ENCODE data around the gene CALR.
"Not testable (repeated sequence)": the region's sequence is repeated elsewhere in the genome, so short reads cannot be mapped to it uniquely, and the experiment has no call there.

CALR gene

DNA sequence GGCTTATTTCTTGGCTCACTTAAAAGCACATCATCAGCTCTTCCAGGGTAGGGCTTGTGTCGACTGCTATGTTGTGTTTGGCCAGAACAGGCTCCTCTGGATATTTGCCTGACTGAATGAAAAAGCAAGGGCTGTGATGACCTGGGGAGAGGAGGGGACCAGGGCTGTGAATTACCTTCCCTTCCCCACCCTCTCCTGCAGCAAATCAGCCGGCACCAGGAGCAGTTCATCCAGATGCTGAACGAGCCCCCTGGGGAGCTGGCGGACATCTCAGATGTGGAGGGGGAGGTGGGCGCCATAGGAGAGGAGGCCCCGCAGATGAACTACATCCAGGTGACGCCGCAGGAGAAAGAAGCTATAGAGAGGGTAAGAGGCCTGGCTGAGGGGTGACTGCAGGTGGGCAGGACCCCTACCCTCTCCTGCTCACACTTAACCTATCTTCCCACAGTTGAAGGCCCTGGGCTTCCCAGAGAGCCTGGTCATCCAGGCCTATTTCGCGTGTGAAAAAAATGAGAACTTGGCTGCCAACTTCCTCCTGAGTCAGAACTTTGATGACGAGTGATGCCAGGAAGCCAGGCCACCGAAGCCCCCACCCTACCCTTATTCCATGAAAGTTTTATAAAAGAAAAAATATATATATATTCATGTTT, 14.2 kb downstream of the CALR start:
- in situ Hi-C loops (cut with HindIII; ENCODE audit: low sequenced_read_pairs), result no loop called here

DNA sequence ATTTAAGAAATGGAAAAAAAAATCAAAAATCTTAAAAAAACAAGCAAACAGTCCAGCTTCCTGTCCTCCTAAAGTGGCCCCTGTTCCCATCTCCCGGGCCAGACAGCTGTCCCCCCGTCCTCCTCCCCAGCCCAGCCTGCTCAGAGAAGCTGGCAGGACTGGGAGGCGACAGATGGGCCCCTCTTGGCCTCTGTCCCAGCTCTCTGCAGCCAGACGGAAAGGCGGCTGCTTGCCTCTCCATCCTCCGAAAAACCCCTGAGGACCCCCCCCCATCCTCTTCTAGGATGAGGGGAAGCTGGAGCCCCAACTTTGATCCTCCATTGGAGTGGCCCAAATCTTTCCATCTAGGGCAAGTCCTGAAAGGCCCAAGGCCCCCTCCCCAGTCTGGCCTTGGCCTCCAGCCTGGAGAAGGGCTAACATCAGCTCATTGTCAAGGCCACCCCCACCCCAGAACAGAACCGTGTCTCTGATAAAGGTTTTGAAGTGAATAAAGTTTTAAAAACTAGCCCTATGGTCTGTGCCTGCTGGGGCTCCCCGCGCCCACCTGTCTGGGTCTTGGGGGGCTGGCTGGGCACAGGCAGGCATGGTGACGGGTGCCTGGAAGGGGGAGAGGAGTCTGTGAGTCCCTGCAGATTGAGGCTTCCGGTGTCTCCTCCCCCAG, 14.9 kb downstream of the CALR start:
- in situ Hi-C loops (cut with HindIII; ENCODE audit: low sequenced_read_pairs), result no loop called here

DNA sequence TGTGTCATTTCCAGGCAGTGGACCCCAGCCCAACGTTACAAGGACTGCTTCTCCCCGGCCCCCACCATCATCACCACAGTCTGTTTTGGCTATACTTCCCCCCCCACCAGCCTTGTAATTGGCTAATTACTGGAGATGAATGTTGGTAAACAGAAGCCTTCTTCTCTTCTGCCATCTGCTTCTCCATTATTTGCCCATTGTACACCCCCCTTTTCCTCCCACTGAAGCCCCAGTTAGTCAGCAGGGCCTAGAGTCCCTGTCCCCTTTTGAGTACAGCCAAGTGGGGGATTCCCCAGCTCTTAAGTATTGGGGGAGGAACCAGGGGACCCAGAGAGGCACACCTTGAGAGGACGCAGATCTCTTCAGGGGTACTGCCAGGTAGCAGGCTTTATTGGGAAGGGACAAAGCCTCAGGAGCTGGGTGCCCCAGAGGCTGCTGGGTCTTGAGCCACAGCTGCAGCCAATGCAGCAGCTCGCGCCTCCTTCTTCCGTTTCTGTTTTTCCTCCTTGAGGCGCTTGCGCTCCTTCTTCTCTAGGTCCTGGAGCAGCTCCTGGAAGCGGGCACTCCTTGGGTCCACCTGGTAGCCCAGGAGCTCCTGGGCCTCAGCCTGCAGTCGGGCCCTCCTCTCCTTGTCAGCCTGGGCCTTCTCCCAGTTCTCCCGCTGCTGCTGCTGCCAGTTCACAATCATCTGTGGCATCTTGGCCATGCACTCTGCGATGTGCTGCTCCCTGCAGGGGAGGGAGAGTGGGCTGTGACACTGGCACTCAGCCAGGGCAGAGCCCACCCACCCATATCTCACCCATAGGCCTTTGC, 15.6 kb downstream of the CALR start:
- in situ Hi-C loops (cut with HindIII; ENCODE audit: low sequenced_read_pairs), result no loop called here

DNA sequence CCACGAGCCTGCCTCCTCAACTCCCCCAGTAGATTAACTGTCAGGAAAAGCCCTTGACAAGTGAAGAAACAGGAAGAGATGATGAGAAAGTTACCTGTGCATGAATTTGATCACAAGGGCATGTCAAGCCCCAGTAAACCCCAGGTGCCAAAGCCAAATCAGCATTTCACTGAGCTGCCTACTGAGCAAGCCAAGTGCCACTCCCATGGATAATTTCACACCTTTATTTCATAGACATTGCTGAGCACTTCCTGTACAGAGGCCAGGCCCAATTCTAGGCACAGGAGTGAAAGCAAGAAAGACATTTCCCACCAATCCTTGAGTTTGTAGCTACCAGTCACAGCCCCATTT, 16.2 kb downstream of the CALR start:
- in situ Hi-C loops (cut with HindIII; ENCODE audit: low sequenced_read_pairs), result no loop called here

- in situ Hi-C loops (cut with HindIII; ENCODE audit: low sequenced_read_pairs), result not testable (repeated sequence)
Observed at GRCh38 chr19:12955575-12955974, 17.2 kb downstream of the CALR start.

GRCh38 chr19:12955996-12956395, 17.6 kb downstream of the CALR start:
- in situ Hi-C loops (cut with HindIII; ENCODE audit: low sequenced_read_pairs), result no loop called here

- in situ Hi-C loops (cut with HindIII; ENCODE audit: low sequenced_read_pairs), result no loop called here
Observed at GRCh38 chr19:12956446-12957388, 18.3 kb downstream of the CALR start, which contains the start of gene GADD45GIP1. TSS of gene GADD45GIP1 (minus strand) at chr19:12957223. CDS start at chr19:12957212, 11 bp downstream.

- in situ Hi-C loops (cut with HindIII; ENCODE audit: low sequenced_read_pairs), result not testable (repeated sequence)
Observed at GRCh38 chr19:12957389-12957952, 19.1 kb downstream of the CALR start.

GRCh38 chr19:12959481-12959880, 21.1 kb downstream of the CALR start:
- in situ Hi-C loops (cut with HindIII; ENCODE audit: low sequenced_read_pairs), result no loop called here

DNA sequence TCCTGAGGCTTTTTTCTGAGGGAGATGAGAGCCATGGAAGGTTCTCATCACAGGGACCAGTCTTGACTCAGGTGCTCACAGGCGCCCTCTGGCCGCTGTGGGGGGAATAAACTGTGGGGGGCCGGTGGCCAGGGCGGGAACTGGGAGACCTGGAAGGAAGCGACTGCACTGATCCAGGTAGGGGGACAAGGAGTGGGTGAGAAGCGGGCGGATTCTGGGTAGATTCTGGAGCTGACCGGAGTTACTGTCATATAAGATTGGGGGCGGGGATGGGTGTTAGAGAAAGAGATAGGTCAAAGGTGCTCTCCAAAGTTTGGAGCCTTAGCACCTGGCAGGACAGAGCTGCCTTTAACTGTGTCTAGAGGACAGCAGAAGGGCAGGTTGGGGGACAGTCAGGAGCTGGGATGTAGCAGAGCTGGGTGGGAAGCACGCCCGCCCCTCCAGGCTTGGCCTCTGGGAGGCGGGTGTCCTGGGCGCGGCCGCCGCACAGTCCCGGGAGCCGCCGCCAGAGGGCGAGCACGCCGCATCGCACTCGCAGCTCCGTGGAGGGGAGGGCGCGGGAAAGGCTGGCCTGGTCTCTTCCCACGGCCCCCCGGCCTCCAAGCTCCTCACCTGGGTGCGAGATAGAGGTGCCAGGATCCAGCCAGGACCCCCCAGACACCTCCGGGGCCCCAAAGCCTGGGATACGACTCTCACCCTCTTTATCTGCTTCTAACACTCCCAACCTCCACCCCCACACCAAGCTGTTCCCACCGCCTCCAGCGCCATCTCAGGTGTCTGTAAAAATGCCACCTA, 26.8 kb downstream of the CALR start:
- in situ Hi-C loops (cut with HindIII; ENCODE audit: low sequenced_read_pairs), result no loop called here

GRCh38 chr19:12965812-12966135, 27.4 kb downstream of the CALR start:
- in situ Hi-C loops (cut with HindIII; ENCODE audit: low sequenced_read_pairs), result no loop called here

GRCh38 chr19:12967907-12968306, 29.5 kb downstream of the CALR start:
- in situ Hi-C loops (cut with HindIII; ENCODE audit: low sequenced_read_pairs), result no loop called here

GRCh38 chr19:12969292-12969988, 31.0 kb downstream of the CALR start, which contains the start of gene DAND5:
TSS of gene DAND5 (plus strand) at chr19:12969576. CDS start at chr19:12969661, 85 bp downstream.
- in situ Hi-C loops (cut with HindIII; ENCODE audit: low sequenced_read_pairs), result no loop called here

GRCh38 chr19:12970070-12970820, 31.8 kb downstream of the CALR start:
- in situ Hi-C loops (cut with HindIII; ENCODE audit: low sequenced_read_pairs), result no loop called here

DNA sequence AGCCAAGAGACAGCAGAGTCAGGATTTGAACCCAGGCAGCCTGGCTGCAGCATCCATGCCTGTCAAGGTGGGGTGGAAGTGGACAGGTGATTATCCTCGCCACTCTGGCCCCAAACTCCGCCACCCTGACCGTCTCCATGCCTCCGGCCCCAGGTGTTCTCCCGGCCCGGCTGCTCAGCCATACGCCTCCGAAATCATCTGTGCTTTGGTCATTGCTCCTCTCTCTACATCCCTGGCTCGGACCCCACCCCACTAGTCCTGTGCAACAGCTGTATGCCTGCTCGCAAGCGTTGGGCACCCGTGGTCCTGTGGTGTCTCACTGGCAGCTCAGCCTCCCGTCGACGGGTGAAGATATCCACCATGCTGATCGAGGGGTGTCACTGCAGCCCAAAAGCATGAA, 34.8 kb downstream of the CALR start:
- in situ Hi-C loops (cut with HindIII; ENCODE audit: low sequenced_read_pairs), result no loop called here

GRCh38 chr19:12974301-12975220, 36.2 kb downstream of the CALR start:
- in situ Hi-C loops (cut with HindIII; ENCODE audit: low sequenced_read_pairs), result no loop called here

- in situ Hi-C loops (cut with HindIII; ENCODE audit: low sequenced_read_pairs), result no loop called here
Observed at GRCh38 chr19:12975221-12975741, 36.9 kb downstream of the CALR start.
